ENCODE measurements around the gene TMEM184A. TPM values are rescaled to one million over a fixed set of nuclear protein-coding genes. Genes with fewer than 3 reads are reported as not detected.

TMEM184A gene
- total and polyA plus RNA-seq, 2 of the 8 experiments (the other 6 are each of a cell fraction or from before 2014, with no cell fraction given), result 1.8 to 2.1 TPM

DNA sequence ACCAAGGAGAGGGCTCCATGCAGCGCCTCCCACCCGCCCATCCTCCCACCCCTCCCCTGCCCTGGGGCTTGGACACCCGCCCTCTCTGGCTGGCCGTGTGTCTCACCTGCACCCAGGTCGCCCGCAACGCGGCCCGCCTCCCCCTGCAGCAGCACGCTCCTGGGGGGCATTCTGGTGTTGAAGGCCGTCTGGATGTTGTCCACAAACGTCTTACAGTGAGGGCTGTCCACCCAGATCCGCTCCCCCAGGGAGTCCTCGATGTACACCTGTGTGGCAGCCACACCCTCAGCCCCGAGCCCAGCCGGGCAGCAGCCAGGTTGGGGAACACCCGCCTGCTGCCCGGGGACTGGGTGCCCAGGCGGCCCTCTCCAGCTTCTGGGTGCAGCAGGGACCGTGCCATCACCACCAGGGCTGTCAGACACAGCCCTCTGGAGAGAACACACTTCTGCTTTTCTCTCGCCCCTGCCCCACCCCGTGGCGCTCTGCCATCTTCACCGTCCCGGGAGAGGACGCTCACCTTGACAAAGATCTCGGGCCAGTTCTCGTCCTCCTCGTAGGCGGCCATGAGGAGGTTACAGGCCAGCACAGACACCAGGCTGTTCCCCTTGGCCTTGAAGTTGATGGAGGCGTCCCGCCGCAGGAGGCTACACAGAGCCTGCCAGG, 56.5 kb downstream of the TMEM184A start:
- Histone ChIP-seq H3K4ac (replicated peaks; ENCODE audit: insufficient read length, low read depth, low read length) (no peak overlapping the region), H2BK120ac (replicated peaks; ENCODE audit: low read depth, low read length) (no peak overlapping the region), H3K27me3 (replicated peaks in 1 of 4; ENCODE audit: control insufficient read depth in 3 of 4, extremely low read depth in 1 of 4, insufficient read depth in 3 of 4, low read length in 3 of 4) (no peaks in the 10 kb centered on the region), H3K27ac (ENCODE audit: low read depth, low read length) (no peak overlapping the region), H3K9me3 (ENCODE audit: insufficient read depth in 2 of 2, low read depth in 1 of 2, low read length in 1 of 2) (no peaks in the 10 kb centered on the region), H4K8ac (ENCODE audit: extremely low read depth, insufficient read depth, low read length) (no peak overlapping the region; the same call in 1 of the 2 replicates), H3K18ac (ENCODE audit: extremely low read depth, low read length) (no peak overlapping the region), H4K91ac (replicated peaks; ENCODE audit: insufficient read length, low read length) (no peak overlapping the region), H2AFZ (ENCODE audit: low read length) (no peak overlapping the region), H3K9ac (replicated peaks in 1 of 4; ENCODE audit: extremely low read depth in 1 of 4, low read depth in 3 of 4, low read length in 3 of 4) (no peak overlapping the region), H4K5ac (ENCODE audit: insufficient read length, low read depth, low read length) (no peak overlapping the region), H3K4me2 (ENCODE audit: insufficient read depth in 1 of 2, low read depth in 2 of 2, low read length in 2 of 2) (no peak overlapping the region), H3K14ac (ENCODE audit: insufficient read length) (no peak overlapping the region), H4K20me1 (replicated peaks in 1 of 2; ENCODE audit: control insufficient read depth in 1 of 2, insufficient read depth in 2 of 2, low read length in 2 of 2) (peaks cover 15 to 26% of the 10 kb centered on the region in 2 experiments), H3K79me2 (ENCODE audit: control insufficient read depth in 1 of 2, insufficient read depth in 2 of 2, low read length in 2 of 2) (peaks cover 10 to 29% of the 10 kb centered on the region in 2 experiments; a peak in 3 of 4 replicates), H3K23me2 (ENCODE audit: low read depth, low read length) (peaks cover 3% of the 10 kb centered on the region; the same call in 1 of the 2 replicates), H2BK12ac (ENCODE audit: low read depth, low read length) (no peak overlapping the region), H2BK15ac (ENCODE audit: low read length) (no peak overlapping the region), H3K4me1 (replicated peaks in 1 of 4; ENCODE audit: control insufficient read depth in 3 of 4, insufficient read depth in 4 of 4, low read length in 3 of 4) (peaks cover 0 to 7% (median 3%) of the 10 kb centered on the region in 4 experiments; a peak in 4 of 7 replicates), H2AK5ac (ENCODE audit: low read depth, low read length) (no peak overlapping the region), H3K36me3 (ENCODE audit: control insufficient read depth in 2 of 4, insufficient read depth in 4 of 4, low read length in 3 of 4) (peaks cover 11 to 59% (median 42%) of the 10 kb centered on the region in 4 experiments; a peak in 7 of 8 replicates), H2BK5ac (ENCODE audit: low read depth, low read length) (no peak overlapping the region), H2BK20ac (ENCODE audit: low read length) (no peak overlapping the region), H3K56ac (replicated peaks; ENCODE audit: insufficient read length, low read depth, low read length) (no peak overlapping the region), H3K23ac (ENCODE audit: insufficient read length) (no peak overlapping the region), H3K4me3 (ENCODE audit: extremely low read depth in 1 of 4, insufficient read depth in 2 of 4, low read depth in 3 of 4, low read length in 4 of 4) (no peak overlapping the region), H3K79me1 (ENCODE audit: low read depth, low read length) (peaks cover 14% of the 10 kb centered on the region; the same call in 1 of the 2 replicates)
- WGBS, 2 experiments (ENCODE audit: extremely low coverage in 1 of 2, insufficient coverage in 1 of 2, insufficient read length in 1 of 2, insufficient replicate concordance in 2 of 2, low coverage in 1 of 2, low lambda C conversion rate in 2 of 2, missing lambda C conversion rate in 1 of 2), result 98% methylated on average over 25 of the region's 33 CpGs; no CpG with 5 or more reads in 1 of the 2 experiments
- CTCF ChIA-PET (ENCODE audit: partially characterized antibody), result interaction anchor here (1.3 to 2.3 kb wide), 2 partner anchors 25 to 59 kb away, joined by 4 to 8 read pairs; no protein-coding TSS in a partner anchor
- TF ChIP-seq MAFK (IDR thresholded peaks at IDR 0.05; ENCODE audit: low read depth, low read length), result no peak
- FAIRE-seq (no peak), DNase-seq (ENCODE audit: low read depth in 1 of 2, low spot score in 2 of 2) (no peak)
- POLR2A ChIA-PET (ENCODE audit: partially characterized antibody), result interaction anchor here (0.7 to 2.3 kb wide), 5 partner anchors 9 to 59 kb away, joined by 3 to 11 read pairs (median 3); no protein-coding TSS in a partner anchor
